Activated CD4-positive, alpha-beta T cell treated with anti-CD3 and anti-CD28 coated beads for 48 hours (primary cell): ENCODE results near the gene KCNMA1.
A peak's percentile ranks its signal among the peaks of the same experiment; 100 is the strongest.

Experiments used
- DNase-seq: peaks from one replicate; pipeline ENCODE4 v3.0.0-alpha.2; 2020

KCNMA1 gene

DNA sequence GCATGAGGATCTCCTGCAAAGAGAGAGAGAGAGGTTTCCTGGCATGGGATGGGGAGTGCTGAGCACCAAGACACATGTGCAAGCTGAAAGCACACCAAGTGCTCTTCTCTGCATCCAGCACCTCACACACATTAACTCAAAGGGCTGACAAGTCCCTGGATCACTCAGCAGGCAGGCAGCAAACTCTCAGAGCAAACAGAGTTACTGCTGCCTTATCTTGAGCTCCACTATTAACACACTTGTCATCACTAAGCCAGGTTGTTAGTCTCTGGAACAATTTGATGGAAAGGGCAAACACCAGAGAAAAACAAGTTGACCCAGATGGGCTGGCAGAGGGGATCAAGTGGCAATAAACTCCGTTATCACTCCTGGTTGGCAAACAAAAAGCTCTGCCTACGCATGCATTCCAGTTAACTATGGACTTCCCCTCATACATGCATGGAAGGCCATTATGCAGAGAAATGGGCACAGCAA is 349.9 kb downstream of the KCNMA1 start:
- no peak for DNase-seq

GRCh38 chr10:77286531-77287508 is 350.8 kb downstream of the KCNMA1 start:
- DNase-seq, result no peak

DNA sequence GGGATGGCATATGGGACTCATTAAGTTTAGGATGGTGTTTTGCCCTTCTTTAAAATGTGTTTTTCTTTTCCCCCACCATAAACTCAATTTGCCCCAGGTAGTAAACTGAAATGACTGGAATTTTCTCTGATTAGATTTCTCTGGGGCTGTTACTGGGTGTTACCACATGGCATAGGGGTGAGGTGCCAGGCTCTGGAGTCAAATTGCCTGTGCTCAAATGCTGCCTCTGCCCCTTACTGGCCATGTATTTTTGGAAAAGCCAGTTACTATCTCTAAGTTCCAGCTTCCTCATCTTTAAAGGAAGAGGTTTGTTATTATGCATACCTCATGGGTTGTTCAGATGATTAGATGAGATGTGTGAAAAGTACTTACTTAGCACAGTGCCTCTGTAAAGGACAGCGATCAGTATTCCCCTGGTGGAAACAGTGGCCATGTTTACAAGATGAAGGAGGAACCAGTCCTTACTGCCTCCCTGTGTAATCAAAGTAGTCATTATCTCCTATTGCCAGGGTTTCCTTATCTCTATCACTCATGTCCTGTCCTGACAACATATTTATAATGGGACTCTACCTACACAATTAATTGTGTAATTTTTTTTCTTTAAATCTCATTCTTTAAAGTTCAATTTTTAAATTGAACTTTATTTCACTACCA is 352.0 kb downstream of the KCNMA1 start:
- DNase-seq, result no peak

DNA sequence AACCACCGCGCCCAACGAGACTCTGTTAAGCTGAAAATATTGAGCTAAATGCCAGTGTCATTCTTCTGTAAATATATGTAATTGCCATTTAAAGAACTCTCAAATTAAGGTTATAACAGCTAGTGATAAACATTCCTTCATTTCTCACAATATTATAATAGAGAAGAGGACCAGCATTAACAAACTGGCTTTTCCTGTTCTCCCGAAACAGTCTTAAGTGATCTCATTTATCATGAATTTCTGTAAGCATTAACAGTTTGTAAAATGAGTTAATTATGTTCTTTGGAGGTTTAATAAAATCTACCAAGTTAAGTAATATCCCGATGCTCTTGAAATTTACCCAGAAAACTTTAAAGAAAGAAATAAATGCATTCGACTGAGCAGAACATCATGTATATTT is 352.8 kb downstream of the KCNMA1 start:
- DNase-seq, result no peak

DNA sequence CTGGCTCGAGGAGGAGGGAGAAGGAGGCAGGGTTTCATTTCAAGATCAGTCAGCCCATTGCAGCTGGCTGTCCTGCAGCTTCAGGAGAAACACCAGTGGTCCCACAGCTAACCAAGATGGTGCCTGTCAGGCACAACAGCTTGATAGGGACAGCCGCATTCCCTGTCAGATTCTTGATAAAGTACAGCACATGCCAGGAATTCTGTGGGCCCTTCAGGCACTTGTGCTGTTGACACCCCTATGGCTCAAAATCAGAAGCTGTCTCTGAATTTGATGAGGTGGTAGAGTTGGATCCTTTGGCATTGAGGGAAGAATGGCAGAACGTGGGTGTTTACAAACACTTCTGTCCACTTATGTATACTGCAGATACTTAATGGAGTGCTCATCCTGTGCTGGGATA is 354.3 kb downstream of the KCNMA1 start:
- DNase-seq, result no peak

DNA sequence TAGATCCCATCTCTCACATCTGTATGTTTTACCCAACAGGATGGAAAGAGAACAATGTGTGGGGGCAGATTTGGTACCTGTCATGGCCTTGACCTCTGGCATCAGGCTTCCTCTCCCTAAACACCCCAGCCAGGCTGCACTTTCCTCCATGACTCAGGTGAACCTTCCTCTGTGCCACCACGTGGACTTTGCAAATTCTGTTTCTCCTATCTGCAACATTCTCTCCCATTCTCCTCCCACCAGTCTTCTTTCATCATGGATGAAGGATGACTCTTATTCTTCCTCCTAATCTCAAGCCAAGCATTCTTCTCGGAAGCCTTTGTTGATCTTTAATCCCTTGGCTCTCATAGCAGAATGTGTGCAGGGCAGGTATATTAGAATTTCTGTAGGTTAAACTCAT is 355.4 kb downstream of the KCNMA1 start:
- no peak for DNase-seq

DNA sequence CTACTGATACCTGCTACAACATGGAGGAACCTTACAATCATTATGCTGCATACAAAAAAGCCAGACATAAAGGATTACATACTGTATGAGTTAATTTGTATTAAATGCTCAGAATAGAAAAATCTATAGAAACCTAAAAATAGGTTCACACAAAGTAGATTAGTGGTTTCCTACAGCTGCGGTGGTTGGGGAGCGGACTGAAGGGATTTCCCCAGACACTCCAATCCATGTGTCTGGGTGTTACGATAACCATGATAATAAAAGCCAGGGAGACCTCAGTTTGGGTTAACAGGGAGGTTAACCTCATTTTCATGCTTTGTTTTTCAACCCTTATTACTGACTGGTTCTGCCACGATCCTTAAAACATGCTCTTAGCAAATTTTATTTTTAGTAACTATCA is 355.9 kb downstream of the KCNMA1 start:
- DNase-seq, result no peak

DNA sequence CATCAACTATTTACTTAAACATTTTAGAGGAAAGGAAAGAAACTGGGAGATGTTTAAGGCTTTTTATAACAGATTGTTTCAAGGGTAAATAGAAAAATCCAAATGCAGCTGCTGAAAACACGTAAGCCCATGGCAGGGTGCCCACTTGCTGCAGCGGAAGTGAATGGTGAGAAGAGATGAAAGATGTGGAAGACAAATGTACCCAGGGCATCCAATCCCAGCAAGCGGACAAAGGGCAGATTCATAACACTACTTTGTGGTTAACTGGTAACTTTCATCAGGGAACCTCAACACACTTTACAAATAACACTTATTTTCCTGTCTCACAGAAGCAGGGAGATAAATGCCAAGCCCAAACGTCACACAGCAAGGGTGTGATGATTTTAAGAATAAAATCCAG is 358.4 kb downstream of the KCNMA1 start:
- peak; percentile 2 for DNase-seq

DNA sequence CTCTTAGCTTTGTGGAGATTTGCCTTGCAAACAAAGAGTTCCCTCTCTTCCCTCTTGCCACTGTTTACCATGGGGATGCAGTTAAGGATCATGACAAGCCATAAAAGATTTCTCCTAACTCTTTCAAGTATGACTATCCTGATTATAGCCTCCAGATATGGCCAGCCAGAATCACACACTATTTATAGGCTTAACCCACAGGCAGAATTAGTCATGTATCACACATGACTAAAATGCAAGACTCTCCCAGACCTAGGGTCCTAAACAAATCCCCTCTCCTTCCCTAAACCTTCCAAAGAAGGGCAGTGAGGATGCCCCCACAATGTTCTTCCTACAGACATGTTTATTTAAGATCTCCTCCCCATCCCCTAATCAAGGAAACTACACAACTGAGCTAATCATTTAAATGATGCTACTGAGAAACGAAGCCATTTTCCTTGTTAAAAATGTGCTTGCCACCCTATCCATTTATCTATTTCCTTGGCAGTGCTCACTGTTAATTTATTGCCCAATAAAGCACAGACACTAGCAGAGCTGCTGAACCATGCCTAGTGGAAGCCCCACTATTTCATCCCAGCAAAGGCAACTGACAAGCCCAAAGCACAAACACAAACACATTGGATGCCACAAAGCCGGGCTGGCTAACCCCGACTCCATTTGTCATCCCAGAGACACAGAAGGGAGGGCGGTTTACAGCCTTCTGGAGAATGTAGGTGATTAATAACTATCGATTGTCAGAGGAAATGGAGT is 363.4 kb downstream of the KCNMA1 start:
- DNase-seq, result no peak

GRCh38 chr10:77269163-77269562 is 368.4 kb downstream of the KCNMA1 start:
- DNase-seq, result no peak

- DNase-seq, result no peak
These were observed 368.9 kb downstream of the KCNMA1 start for GRCh38 chr10:77268721-77269120.

DNA sequence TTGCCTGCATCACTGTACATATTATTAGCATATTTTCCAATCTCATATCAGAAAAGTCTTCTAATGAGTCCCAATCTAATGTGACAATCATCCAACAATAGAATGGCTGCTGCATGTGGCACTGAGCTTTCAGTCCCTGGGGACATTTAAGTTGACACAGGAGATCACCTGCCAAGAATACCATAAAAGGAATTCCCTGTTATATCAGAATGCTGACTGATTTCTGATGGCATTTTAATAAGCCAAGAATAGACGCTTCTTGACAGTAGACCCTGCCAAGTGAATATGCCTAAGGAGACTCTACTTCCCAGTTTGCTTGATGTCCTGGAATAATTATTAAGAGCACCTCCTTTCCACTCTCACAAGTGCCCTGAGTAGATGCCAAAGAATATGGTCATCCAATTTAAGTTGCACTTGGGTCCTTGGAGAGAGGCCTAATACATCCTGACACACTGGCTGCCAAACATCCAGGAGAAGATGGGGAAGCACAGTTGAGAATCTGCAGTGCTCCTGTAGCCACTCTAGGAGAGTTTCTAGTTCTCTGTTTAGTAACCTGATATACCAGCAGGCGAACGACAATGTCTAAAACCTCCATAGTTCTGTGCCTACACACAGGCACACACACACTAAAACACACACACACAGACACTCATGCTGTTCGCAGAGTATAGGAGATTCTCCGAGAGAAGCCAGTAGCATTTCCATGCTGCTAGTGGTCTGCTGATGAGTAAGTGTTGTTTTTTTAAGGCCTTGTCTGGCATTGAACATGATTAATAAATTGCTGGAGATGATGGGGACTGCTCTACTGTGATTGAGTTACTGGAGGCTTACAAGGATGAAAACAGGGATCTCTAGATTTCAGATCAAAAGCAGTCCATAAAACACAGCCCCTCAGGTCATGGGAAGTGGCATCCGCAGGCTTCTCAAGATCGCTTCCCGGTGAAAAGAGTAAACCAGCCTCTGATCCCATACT is 369.6 kb downstream of the KCNMA1 start:
- no peak for DNase-seq

- no peak for DNase-seq
These were observed 371.4 kb downstream of the KCNMA1 start for GRCh38 chr10:77266242-77266641.

GRCh38 chr10:77264527-77264926 is 373.1 kb downstream of the KCNMA1 start:
- no peak for DNase-seq

GRCh38 chr10:77264107-77264506 is 373.5 kb downstream of the KCNMA1 start:
- DNase-seq, result no peak

- DNase-seq, result no peak
These were observed 373.9 kb downstream of the KCNMA1 start for GRCh38 chr10:77263700-77264099.

- no peak for DNase-seq
These were observed 376.5 kb downstream of the KCNMA1 start for GRCh38 chr10:77261146-77261545.

DNA sequence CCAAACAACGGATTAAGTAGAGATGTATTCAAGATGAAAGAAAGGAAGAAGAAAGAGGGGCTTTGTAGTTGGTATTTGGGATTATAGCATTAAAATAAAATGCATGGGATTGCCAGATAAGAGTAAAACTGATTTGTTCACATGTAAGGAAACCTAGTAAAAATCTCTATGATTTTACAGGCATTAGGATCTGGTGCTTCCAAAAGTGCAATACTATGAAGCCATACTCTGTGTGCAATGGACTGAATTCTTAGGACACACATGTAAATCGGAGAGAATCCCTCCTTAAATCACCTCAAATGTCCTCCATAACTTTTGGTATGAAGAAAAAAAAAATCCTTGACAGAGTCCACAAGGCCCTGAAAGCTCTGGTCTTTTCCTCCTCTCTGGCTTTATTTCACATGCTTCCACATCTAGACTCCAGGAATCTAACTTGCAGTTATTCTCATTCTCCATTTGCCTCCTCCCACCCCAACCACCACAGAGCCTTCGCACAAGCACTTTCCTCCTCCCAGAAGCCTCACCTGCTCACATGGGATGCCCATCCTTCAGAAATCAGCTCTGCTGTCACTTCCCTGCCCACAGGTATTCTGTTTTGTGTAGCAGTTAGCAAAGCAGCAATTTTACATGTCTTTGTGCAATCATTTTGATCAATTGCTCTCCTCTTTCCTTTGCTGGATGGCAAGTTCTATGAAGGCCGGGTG is 378.3 kb downstream of the KCNMA1 start:
- DNase-seq, result no peak

DNA sequence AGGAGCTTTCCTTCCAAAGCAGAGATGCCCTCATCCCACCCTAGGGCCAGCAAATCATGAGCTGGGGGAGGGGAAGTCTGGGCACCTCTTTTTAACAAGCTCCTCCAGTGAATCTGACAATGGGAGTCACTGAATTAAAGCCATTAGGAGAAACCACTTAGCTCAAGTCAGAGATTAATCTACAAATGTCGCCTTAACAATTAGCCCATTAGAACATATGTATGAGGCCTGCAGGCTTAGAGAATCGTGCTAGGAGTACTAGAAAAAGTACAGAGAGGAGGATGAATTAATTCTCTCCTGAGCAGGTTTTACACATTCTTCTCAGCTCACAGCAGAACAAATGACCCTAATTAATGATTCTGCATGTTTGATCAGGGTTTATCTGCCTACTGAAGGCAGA is 381.3 kb downstream of the KCNMA1 start:
- DNase-seq, result no peak

DNA sequence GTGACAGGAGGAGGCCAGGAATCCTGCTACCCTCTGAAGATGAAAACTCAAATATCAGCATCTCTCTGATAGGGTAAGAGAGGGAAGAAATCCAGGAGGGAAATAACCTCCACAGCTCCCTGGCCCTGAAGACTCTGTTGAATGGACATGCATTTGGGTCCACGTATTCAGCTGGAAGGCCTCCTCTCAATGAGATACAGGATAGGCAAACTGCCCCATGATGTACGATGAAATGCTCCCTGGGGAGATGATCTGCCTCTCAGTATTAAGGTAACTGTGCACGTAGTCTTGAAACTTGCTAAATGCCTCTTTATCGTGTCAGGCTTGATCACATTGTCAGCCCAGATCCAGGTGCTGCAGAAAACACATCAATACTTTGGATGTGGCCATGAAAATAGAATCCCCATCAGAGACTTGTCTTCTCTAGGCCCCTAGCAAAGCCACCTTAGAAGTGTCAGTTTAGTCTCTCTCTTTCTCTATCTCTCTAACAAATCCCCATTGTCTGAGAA is 384.0 kb downstream of the KCNMA1 start:
- no peak for DNase-seq

- no peak for DNase-seq
These were observed 384.5 kb downstream of the KCNMA1 start for GRCh38 chr10:77253147-77253545.
